CD1c-positive myeloid dendritic cell (primary cell): ENCODE data around the gene MYOCD.

ENCODE experiments used
- DNase-seq: peaks from one replicate; pipeline ENCODE4 v3.0.0-alpha.2; 2016; ENCODE audit errors: extremely low spot score

Gene MYOCD

DNA sequence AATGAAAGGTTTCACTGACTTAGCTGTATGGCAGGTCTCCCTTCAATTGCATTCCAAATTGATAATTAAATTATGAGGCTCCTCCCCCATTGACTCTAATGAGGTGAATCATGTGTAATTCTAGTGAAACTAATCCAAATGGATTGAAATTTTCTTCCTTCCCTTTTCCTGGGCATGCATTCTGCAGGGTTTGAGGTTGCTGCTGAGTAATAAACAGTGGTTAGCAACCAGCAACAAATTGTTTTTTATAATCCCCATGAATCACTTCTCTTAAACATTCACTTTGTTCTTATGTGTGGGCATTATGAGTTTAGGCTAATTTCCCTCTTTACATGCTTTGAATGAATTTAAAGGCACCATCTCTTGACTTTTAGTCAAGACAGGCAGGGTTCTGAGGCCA, 43.4 kb downstream of the MYOCD start:
- no peak for DNase-seq

DNA sequence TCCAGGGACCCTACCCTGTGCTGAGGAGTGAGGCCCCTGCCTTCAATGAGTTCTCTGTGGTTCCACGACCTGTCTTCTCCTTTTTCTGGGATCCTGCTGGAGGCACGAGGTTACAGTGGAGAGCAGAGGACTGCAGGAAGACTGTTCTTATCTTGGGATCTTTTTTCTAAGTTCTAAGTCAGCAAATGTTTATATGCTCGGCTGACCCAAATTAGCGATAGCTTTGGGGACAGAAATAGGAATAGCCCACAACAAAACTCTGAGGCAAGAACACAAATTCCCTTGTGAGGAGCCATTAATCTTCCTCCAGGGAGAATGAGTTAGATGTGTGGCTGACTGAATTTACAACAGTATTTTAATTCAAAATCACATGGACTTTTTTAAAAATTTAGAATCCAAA, 46.7 kb downstream of the MYOCD start:
- DNase-seq: no peak

DNA sequence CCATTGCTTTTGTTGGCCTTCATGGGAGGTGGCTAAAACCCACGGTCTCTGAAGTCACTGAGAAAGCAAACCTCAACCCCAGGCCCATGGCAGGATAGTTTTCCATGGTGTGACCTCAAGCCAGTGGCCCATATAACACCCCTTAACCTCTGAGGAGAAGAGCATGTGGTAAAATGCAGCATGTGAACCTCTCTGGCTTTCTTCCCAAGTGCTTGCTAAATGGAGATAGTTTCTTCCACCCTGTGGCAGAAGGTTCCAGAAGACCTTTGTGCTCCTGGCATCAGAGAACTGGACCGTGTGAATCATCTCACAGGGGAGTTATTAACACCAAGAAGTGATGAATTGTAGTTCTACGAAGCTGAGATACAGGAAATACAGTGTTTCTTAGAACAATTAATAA, 47.3 kb downstream of the MYOCD start:
- DNase-seq: no peak

DNA sequence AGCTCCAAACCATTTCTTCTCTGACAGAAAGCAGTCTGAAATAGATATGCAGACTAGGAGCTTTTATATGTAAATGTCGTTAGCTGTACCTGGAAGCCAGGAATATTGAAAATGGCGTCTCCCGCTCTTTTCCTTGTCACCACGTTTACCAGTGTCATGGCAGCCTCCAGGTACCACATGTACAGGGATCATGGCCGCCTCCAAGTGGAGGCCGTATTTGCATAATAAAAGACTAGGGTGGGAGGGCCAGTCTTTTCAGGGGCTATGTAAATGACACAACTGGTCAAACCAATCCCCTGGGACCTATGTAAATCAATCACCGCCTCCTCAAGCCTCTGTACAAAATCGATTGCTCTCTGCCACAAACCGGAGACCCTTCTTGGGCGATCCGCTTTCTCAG, 54.3 kb downstream of the MYOCD start:
- no peak for DNase-seq

DNA sequence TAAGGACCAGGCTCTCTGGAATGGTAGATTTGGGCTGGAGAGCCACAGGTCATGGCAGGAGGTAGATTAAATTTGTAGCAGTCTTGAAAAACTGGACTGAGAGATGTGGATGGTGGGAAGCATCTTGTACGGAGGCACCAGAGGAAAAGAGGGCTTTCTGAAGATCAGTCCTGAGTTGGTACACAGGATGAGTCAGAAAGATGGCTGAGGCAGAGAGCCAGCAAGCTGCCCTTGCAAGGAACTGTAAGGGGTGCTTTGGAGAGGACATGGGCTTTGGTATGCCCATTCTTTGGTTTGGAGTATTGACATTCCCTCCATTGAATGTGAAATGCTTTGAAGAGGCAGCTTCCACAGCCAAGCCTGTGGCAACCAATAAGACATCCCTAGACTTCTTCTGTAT, 55.9 kb downstream of the MYOCD start:
- no peak for DNase-seq

DNA sequence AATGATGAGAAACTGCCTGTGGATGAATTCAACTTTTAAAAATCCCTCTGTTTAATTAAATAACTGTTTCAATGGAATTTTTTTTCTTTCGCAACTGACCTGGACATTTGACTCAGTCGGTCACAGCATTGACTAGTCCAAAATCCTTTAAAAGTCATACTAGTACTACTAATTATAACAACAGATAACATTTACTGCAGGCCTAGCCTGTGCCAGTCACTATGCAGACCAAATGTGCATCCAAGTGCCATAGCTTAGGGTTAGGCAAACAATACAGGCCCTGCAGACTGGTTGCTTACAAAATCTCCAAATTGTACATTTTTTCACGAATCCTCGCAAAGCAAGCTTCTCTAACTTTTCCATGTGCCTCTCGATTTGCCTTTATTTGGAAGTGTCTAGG, 56.6 kb downstream of the MYOCD start:
- DNase-seq: no peak

DNA sequence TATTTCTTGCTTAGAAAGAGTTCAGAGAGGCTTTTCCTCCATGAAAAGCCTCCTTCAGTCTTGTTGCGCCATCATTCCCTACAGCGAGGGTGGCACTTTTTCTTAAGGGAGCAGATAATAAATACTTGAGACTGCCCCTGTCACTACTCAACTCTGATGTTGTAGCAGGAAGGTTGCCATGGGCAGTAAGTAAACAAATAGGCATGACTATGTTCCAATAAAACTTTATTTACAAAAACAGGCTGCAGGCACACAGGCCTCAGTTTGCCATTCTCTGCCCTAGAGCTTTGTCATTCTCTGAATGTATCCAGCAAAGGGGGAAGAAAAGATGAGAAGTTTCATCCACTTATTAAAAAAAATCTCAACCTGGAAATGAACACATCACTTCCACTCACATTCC, 60.4 kb downstream of the MYOCD start:
- no peak for DNase-seq

DNA sequence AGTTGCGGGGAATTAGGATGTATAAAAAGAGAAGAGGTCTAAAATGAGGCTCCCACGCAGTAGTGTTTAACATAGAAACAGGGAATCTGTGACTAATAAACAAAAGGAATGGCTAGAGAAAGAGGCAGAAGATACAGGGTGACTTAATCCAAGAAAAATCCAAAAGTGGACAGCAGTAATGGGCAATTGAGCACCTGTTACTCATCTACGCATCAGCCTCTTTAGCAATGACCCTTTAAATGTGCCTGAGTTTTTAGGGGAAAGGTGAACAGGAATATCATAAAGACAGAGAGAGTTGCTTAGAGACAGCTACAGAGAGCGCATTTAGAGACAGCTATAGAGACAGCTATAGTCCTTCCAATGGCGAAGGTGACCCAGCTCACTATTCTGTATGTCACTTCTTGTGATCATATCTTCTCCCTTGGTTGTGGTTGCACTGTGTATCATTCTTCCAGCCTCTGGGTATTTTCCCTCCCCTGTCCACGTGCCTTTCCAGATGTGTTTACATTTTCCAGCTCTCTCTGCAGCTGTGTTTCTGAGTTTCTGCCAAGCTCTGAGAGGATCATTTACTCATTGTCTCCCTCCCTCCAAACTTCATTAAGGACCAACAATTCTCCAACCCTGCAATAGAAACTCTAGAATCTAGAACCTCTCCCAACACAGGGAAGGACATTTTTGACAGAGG, 61.5 kb downstream of the MYOCD start:
- no peak for DNase-seq

DNA sequence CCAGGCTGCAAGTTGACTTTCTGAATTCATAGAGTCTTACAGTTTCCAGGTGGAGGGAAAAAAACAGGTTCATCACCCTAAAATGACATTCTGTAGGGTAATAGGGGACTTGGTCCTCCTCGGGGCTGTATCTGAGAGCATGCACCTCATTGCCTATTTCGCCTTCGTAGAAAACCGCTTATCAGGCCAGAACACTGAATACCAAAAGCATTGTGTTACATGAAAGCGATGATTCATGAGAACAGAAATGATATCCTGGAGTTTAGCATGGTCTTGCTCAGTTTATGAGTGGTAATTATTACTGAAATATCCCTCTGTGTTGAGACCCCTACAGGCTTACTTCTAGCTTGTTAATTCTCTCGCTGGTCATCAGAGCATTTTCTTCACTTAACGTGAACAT, 62.2 kb downstream of the MYOCD start:
- DNase-seq: no peak

DNA sequence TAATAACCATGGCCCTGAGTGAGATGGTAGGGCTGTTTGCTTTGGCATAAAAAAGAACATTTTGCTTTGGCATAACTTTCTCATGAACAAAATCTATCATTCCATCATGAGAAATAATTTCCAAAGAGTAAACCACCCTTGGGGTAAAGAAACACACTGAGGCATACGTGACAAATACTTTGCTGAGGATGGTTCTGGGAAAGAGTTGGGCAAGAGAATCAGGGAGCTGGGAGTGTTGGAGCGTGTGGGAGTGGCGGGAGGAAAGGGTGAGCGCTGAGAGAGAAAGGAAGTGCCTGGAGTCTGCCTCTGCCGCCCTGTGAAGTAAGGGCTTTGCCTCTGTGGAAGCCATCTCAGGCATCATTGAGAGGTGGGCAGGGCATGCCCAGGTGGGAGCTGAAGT, 63.4 kb downstream of the MYOCD start:
- DNase-seq: no peak

DNA sequence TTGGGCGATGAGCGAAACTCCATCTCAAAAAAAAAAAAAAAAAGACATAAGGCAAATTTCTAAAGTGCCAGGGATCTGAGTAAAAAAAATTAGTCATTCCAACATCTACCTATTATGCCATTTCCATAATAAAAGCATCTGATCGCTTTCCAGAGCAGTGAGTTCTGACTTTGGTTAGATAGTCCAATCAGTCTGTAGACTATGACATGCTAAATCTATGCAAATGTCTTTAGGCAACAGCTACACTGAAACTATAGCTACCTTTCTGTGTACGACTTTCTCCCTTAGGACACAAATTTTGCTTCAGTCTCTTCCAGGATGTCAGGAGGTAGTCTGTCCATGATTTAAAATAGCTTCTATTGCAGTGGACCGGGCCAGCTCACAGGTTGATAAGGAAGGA, 64.7 kb downstream of the MYOCD start:
- no peak for DNase-seq

DNA sequence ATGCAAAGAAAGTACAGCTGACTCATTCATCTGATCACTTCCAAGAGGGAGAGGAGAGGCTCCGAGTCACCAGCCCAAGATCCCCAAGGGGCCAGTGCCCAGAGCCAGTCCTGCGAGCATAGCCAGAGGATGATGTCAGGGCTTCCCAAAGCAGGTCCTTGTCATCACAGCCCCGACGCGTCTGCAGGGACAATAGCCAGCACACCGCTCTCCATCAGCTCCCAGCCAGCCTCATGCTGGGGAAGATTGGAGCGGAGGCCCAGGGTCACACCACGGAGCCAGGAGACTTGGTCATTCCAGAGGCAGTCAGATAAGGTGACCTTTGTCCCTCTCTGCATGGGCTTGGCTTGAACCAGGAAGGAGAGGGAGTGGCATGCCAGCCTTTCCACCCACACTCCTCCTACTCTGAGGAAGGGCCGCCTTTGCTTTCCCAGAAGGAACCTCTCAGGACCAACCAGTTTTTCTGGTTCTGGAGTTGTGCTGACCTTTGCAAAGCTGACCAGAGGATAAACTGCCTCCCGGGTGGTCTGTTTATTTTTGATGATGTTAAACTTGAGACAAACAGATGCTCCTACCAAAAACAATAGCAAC, 65.3 kb downstream of the MYOCD start:
- DNase-seq: no peak

DNA sequence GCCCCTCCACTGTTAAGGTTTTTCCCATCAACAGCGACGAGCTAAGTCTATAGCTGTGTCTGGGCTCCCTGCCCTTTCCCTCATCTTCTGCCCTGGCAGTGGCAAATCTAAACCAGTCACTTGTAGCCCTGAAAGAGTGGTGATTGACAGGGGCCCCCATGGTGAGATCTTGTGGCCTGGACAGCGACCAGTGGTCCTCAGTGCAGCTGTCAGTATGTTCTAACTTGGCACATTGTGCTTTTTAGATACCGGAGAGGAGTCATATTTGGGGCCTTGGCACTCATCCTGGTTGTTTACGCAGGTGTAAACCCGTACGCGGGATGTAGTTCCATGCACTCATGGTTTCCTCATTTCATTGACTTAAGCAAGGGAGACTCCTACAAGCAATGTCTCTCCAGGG, 66.1 kb downstream of the MYOCD start:
- DNase-seq: no peak

DNA sequence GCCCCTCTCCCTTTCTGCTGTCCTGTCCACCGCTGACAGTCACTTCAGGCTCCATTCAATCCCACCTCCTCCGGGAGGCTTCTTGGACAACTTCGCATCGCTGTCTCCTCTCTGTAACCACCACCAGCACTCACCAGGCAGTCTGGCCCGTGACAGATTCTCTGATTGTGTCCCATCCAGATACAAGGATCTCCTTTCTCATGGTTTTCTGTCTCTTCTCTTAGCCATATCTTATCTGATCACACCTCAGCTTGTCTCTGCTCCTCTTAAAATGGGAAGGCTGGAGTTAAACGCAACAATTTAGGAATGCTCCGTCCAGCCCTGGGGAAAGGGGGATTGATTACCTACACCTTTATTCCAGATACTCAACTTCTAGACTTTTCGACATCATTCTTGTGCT, 66.7 kb downstream of the MYOCD start:
- no peak for DNase-seq

DNA sequence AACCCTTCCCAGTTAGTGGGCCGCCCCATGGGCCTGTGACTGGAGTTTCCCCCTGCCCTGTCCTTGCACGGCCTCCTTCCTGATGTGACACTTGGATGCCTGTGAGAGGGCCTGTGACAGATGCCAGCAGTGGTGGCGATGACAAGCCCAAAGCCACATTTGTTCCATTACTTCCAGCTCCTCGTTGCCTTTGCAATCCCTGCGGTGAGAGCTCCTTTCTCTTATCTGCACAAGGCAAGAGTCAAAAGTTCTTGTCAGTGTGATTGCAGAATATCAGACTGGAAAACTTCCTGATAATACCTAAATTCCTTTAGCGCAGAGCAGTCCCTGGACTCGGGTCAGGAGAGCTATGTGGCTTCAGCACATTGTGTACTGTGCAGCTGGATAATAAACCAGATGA, 69.2 kb downstream of the MYOCD start:
- DNase-seq: no peak

DNA sequence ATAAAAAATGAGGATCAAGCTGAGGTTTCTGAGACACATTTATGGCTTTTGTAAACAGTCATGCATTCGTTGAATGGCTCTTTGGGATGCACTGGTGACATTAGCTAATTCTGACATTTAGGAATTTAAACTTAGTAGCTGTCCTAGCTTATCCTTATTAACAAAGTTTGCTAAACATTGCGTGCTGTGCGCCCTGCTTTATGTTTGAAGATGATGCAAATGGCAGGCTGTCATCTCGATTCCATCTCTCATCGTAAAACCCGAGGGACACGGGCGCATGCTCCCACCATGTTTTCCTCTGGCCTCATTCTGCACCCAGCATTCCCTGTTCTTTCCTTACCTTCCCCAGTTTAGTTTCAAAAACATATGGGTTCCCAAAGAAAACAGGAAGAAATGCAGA, 69.8 kb downstream of the MYOCD start:
- no peak for DNase-seq

DNA sequence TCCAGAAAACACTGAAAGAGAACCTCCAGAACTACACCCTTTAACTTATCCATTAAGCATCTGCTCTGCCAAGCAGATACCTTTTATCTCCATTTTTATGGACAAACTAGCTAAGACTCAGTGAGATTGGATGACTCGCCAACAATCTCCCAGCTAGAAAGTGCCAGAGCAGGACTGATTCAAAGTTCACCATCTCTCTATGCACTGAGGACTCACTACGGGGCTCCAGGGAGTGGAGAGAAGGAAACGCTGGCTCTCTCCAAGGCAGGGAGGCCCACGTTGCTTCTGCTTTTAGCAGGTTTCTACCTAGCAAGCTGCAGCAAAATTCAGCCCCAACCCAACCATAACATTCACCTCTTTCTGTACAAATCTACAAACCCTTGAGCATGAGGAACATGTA, 70.8 kb downstream of the MYOCD start:
- DNase-seq: no peak

DNA sequence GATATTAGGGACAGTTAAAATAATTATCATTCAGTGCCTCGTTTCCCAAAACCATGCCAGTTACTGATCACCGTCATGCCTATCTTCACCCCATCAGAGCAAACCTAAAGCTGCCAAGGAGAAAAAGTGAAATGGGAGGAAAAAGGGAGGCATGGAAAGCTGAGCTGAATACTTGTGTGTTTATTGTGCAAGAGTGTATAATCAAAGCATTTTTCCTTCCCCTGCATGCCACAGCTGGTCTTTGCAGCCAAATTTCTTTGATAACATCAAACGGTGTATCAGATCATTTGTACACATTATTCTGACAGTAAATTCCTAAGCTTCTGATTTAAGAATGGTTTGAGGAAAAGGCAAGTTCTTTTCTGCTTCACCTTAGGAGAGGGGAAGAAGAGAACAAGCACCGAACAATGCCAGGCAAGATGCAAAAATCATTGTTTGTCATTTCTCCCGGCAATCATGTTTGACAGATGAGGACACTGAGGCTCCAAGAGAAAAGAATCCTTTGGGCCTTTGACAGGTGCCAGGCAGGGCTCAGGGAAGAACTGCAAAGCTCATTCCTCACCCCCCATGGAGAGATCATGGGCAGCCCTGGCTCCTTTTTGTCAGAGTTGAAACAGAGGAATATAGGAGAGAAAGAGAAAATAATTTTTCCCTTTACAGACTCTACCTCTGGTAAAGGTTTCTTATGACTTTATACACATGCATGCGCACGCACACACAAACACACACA, 72.2 kb downstream of the MYOCD start:
- DNase-seq: no peak

DNA sequence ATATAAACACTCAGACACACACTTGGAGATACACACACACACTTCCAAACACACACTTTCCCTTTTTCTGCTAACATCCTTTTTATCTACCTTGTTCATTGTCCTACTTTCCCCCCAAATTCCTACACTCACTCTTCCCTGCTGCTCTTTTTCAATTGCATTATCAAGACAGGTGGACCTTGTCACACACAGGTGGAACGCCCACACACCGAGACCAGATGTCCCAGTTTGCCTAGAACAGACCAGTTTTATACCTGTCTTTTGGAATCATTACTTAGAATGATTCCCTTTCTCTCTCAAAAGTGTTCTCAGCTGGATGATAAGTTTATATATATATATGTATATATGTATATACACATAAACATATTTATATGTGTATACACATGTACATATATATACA, 72.9 kb downstream of the MYOCD start:
- DNase-seq: no peak

DNA sequence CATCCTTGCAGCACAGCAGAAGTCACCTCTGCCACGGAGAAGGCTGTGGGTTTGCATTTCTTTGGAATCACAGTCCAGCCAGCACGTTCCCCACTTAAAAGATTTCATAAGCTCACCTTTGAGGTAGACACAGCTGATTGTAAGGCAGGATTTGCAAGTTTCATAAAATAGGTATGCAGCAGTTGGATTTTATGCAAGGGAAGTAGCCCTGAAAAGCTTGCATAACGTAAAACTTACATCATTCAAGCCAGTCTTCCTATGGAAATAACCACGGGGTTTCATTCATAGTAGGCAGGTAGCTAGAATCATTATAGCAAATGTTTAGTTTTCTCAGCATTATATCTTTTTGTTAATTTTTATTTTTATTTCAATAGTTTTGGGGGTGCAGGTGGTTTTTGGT, 73.8 kb downstream of the MYOCD start:
- DNase-seq: no peak

DNA sequence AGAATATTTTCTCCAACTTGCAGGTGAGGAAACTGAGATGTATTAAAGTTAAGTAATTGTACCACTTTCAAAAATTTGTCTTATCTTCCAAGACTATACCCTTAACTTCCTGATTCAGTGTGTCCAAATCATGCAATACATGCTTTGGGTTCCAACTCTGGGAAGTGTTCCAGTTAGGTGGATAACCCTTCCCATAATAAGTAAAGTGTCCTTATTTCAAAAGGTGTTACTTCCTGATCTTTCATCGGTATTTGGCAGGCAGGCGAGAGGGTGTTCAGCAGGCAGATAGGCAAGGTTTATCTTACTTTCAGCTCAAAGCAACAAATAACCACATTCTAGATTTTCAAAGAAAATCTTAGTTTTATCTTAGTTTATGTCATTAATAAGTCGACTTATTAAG, 77.4 kb downstream of the MYOCD start:
- DNase-seq: no peak

DNA sequence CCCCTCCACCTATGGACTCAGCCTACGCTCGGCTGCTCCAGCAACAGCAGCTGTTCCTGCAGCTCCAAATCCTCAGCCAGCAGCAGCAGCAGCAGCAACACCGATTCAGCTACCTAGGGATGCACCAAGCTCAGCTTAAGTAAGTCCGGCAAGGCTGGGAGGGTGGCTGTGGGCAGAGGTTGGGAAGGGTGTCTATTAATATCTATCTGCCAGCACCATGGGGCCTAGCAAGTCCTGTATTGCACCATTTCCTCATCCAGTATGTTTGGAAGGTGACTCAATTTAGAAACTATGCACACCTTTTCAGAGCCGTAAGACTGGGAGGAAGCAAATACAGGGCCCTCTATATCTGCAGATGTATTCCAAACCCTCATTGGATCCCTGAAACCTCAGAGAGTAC, 78.6 kb downstream of the MYOCD start:
- no peak for DNase-seq

DNA sequence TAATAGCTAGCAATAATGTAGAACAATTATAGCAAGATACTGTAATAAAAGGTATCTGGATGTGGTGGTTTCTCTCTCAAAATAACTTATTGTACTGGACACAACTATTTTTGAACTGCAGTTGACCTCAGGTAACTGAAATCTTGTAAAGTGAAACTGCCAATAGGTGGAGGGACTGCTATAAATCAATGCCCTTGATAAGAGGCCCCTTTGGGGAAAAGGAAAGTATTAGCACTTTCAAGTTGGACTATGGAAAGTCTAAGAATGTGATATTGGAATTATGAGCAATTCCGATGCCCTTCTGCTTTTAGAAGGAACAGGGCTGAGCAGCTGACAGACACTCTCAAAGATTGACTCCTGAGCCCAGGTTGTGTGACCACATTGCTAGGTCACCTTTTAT, 79.1 kb downstream of the MYOCD start:
- DNase-seq: no peak

DNA sequence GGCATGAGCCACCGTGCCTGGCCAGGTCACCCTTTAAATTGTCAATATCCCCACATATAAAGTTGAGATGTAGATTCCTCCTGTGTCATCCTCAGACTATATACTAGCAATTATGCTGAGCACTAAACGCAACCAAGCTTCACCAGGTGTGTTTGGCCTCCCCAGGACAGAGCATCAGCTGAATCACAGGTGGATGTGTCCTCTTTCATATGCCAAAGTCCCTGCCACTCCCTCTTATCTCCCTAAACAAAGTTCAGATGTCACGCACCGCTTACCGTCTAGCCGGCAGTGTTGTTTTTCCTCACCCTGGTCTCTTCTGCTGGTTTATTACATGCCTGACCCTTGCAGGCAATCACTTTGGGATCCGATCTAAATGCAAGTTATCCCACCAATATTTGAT, 79.8 kb downstream of the MYOCD start:
- DNase-seq: no peak
